Colonic mucosa (tissue), 4 donors: ENCODE measurements around the gene TMEM235. TPM values are rescaled to one million over a fixed set of nuclear protein-coding genes. Genes with fewer than 3 reads are reported as not detected.

Experiments
- DNase-seq: peaks from one replicate; pipeline ENCODE4 v3.0.0-alpha.2; 2020
- H3K27ac ChIP-seq: fragments of 200-600 bp; one replicate; pipeline ENCODE4 v1.8.0; 2021
- H3K27me3 ChIP-seq: fragments of 200-600 bp; one replicate; pipeline ENCODE4 v1.8.0; 2021
- H3K36me3 ChIP-seq: fragments of 200-600 bp; one replicate; pipeline ENCODE4 v1.8.0; 2021
- H3K4me1 ChIP-seq: fragments of 200-600 bp; one replicate; pipeline ENCODE4 v1.8.0; 2021; ENCODE audit warnings: mild to moderate bottlenecking
- H3K4me3 ChIP-seq: fragments of 200-600 bp; one replicate; pipeline ENCODE4 v1.8.0; 2021
- H3K9ac ChIP-seq, 2 donors: one replicate each; pipeline ENCODE4 v1.7.0; 2013; ENCODE audit warnings: control low read depth in 2 of 2, low read depth in 2 of 2, low read length in 2 of 2
- H3K9me3 ChIP-seq: fragments of 200-600 bp; one replicate; pipeline ENCODE4 v1.8.0; 2021
- CTCF ChIP-seq: fragments of 200-600 bp; IDR thresholded peaks from one replicate; pipeline ENCODE4 v1.8.0; 2022; ENCODE audit warnings: antibody characterized with exemption, mild to moderate bottlenecking
- intact Hi-C: fragments of 100-400 bp; cut with DNase I; formaldehyde crosslinking; loops from one replicate; pipeline ENCODE4 v1.14.1; 2022
- total RNA-seq, 2 donors: library from RNA; stranded (reverse); fragmentation: NEBNext Ultra II Directional in 1 of 2; extraction: Animal tissue kit (Norgen Biotek cat#: 25700) in 1 of 2; gene quantifications; one replicate each; pipeline ENCODE4 v1.2.1, GENCODE V29; 2021
- donor health status: healthy.
- donor health status: DM: no; HTN: no; CAD: no.
- donor health status: DM: no; HTN: no; CAD: no.

Gene TMEM235
- total RNA-seq, 2 donors from 2014 or later = not detected

GRCh38 chr17:78226759-78227454 lies 4.5 kb upstream of the TMEM235 start:
- no peak for TF ChIP-seq CTCF
- Histone ChIP-seq H3K27me3 (peaks cover 14% of the 10 kb centered on the region), H3K9ac (no peak overlapping the region), H3K9me3 (no peaks in the 10 kb centered on the region), H3K4me3 (no peak overlapping the region), H3K27ac (no peak overlapping the region), H3K36me3 (no peaks in the 10 kb centered on the region), H3K4me1 (no peaks in the 10 kb centered on the region)
- DNase-seq = peak; percentile 38
- intact Hi-C loops = no loop called here

- intact Hi-C loops = no loop called here
- Histone ChIP-seq H3K27me3 (peaks cover 20% of the 10 kb centered on the region), H3K4me1 (no peaks in the 10 kb centered on the region), H3K27ac (no peak overlapping the region), H3K36me3 (no peaks in the 10 kb centered on the region), H3K4me3 (no peak overlapping the region), H3K9me3 (no peaks in the 10 kb centered on the region), H3K9ac (no peak overlapping the region)
- no peak for DNase-seq
- TF ChIP-seq CTCF = no peak
Observed at GRCh38 chr17:78227455-78227916, 3.9 kb upstream of the TMEM235 start.

GRCh38 chr17:78228176-78228575 lies 3.3 kb upstream of the TMEM235 start:
- no peak overlapping the region for H3K4me3 ChIP-seq
- H3K27me3 ChIP-seq = peaks cover 26% of the 10 kb centered on the region
- no peaks in the 10 kb centered on the region for H3K4me1 ChIP-seq
- TF ChIP-seq CTCF = no peak
- intact Hi-C loops = no loop called here
- DNase-seq = no peak
- no peak overlapping the region for H3K27ac ChIP-seq
- H3K36me3 ChIP-seq = no peaks in the 10 kb centered on the region
- no peaks in the 10 kb centered on the region for H3K9me3 ChIP-seq
- no peak overlapping the region for H3K9ac ChIP-seq

- no peak for TF ChIP-seq CTCF
- H3K9ac ChIP-seq = no peak overlapping the region
- no peak overlapping the region for H3K27ac ChIP-seq
- no peak for DNase-seq
- intact Hi-C loops = no loop called here
- H3K27me3 ChIP-seq = peaks cover 26% of the 10 kb centered on the region
- H3K9me3 ChIP-seq = no peaks in the 10 kb centered on the region
- no peaks in the 10 kb centered on the region for H3K36me3 ChIP-seq
- no peaks in the 10 kb centered on the region for H3K4me1 ChIP-seq
- H3K4me3 ChIP-seq = no peak overlapping the region
Observed at GRCh38 chr17:78230252-78230962, 1.0 kb upstream of the TMEM235 start.

GRCh38 chr17:78231991-78232858 lies 794 bp downstream of the TMEM235 start:
- H3K4me1 ChIP-seq = no peaks in the 10 kb centered on the region
- H3K36me3 ChIP-seq = no peaks in the 10 kb centered on the region
- no peak for TF ChIP-seq CTCF
- no peak overlapping the region for H3K4me3 ChIP-seq
- no peaks in the 10 kb centered on the region for H3K9me3 ChIP-seq
- intact Hi-C loops = no loop called here
- H3K27ac ChIP-seq = no peak overlapping the region
- no peak for DNase-seq
- no peak overlapping the region for H3K9ac ChIP-seq
- peaks cover 26% of the 10 kb centered on the region for H3K27me3 ChIP-seq
